ENCODE data around the gene PRSS50.

Gene PRSS50

GRCh38 chr3:46671541-46672348 is 45.9 kb downstream of the PRSS50 start:
- TF ChIP-seq CREB1 (IDR thresholded peaks at IDR 0.05; ENCODE audit: low read depth) (no peak), YY1 (IDR thresholded peaks at IDR 0.05; ENCODE audit: low read depth) (no peak), USF1 (IDR thresholded peaks at IDR 0.05) (no peak), MAX (IDR thresholded peaks at IDR 0.05) (no peak), FOXM1 (IDR thresholded peaks at IDR 0.05; ENCODE audit: borderline replicate concordance, low read depth) (no peak), EP300 (IDR thresholded peaks at IDR 0.05; ENCODE audit: borderline replicate concordance) (no peak), NFIC (IDR thresholded peaks at IDR 0.05) (no peak), CEBPB (IDR thresholded peaks at IDR 0.05) (no peak), REST (IDR thresholded peaks at IDR 0.05; ENCODE audit: low read depth) (no peak), EGR1 (IDR thresholded peaks at IDR 0.05) (no peak), ZBTB7A (IDR thresholded peaks at IDR 0.05; ENCODE audit: low read depth) (no peak), RAD21 (IDR thresholded peaks at IDR 0.05; ENCODE audit: low read depth) (no peak)

GRCh38 chr3:46670891-46671427 is 46.7 kb downstream of the PRSS50 start:
- no peak for TF ChIP-seq YY1 (IDR thresholded peaks at IDR 0.05; ENCODE audit: low read depth)
- TF ChIP-seq USF1 (IDR thresholded peaks at IDR 0.05): no peak
- TF ChIP-seq REST (IDR thresholded peaks at IDR 0.05; ENCODE audit: low read depth): no peak
- no peak for TF ChIP-seq EGR1 (IDR thresholded peaks at IDR 0.05)
- TF ChIP-seq EP300 (IDR thresholded peaks at IDR 0.05; ENCODE audit: borderline replicate concordance): no peak
- no peak for TF ChIP-seq TEAD4 (IDR thresholded peaks at IDR 0.05)
- no peak for TF ChIP-seq NFIC (IDR thresholded peaks at IDR 0.05)
- TF ChIP-seq CREB1 (IDR thresholded peaks at IDR 0.05; ENCODE audit: low read depth): no peak
- TF ChIP-seq CEBPB (IDR thresholded peaks at IDR 0.05): no peak
- TF ChIP-seq TAF1 (IDR thresholded peaks at IDR 0.05; ENCODE audit: low read depth): no peak
- TF ChIP-seq MAX (IDR thresholded peaks at IDR 0.05): no peak
- TF ChIP-seq ZBTB7A (IDR thresholded peaks at IDR 0.05; ENCODE audit: low read depth): no peak

- no peak for TF ChIP-seq MAX (IDR thresholded peaks at IDR 0.05)
- no peak for TF ChIP-seq CEBPB (IDR thresholded peaks at IDR 0.05)
- TF ChIP-seq EP300 (IDR thresholded peaks at IDR 0.05; ENCODE audit: borderline replicate concordance): no peak
- no peak for TF ChIP-seq TCF12 (IDR thresholded peaks at IDR 0.05; ENCODE audit: low read depth)
- TF ChIP-seq CREB1 (IDR thresholded peaks at IDR 0.05; ENCODE audit: low read depth): no peak
- no peak for TF ChIP-seq NFIC (IDR thresholded peaks at IDR 0.05)
- no peak for TF ChIP-seq TAF1 (IDR thresholded peaks at IDR 0.05; ENCODE audit: low read depth)
- no peak for TF ChIP-seq ZBTB7A (IDR thresholded peaks at IDR 0.05; ENCODE audit: low read depth)
- no peak for TF ChIP-seq REST (IDR thresholded peaks at IDR 0.05; ENCODE audit: low read depth)
- TF ChIP-seq FOXM1 (IDR thresholded peaks at IDR 0.05; ENCODE audit: borderline replicate concordance, low read depth): no peak
- no peak for TF ChIP-seq USF1 (IDR thresholded peaks at IDR 0.05)
- no peak for TF ChIP-seq TEAD4 (IDR thresholded peaks at IDR 0.05)
Observed at GRCh38 chr3:46670000-46670890, 47.4 kb downstream of the PRSS50 start.

Data from Ishikawa (cell line).